Activated T-cell treated with anti-CD3 and anti-CD28 coated beads for 24 hours (primary cell): ENCODE measurements around the gene CDKN1C.

Experiments used
- DNase-seq: peaks from one replicate; pipeline ENCODE4 v3.0.0-alpha.2; 2020; ENCODE audit warnings: low read depth

CDKN1C gene

GRCh38 chr11:2869561-2870427 is 15.8 kb downstream of the CDKN1C start:
- no peak for DNase-seq

GRCh38 chr11:2869134-2869526 is 16.4 kb downstream of the CDKN1C start:
- no peak for DNase-seq

- DNase-seq = no peak
Observed at GRCh38 chr11:2868506-2869133, 17.0 kb downstream of the CDKN1C start.

DNA sequence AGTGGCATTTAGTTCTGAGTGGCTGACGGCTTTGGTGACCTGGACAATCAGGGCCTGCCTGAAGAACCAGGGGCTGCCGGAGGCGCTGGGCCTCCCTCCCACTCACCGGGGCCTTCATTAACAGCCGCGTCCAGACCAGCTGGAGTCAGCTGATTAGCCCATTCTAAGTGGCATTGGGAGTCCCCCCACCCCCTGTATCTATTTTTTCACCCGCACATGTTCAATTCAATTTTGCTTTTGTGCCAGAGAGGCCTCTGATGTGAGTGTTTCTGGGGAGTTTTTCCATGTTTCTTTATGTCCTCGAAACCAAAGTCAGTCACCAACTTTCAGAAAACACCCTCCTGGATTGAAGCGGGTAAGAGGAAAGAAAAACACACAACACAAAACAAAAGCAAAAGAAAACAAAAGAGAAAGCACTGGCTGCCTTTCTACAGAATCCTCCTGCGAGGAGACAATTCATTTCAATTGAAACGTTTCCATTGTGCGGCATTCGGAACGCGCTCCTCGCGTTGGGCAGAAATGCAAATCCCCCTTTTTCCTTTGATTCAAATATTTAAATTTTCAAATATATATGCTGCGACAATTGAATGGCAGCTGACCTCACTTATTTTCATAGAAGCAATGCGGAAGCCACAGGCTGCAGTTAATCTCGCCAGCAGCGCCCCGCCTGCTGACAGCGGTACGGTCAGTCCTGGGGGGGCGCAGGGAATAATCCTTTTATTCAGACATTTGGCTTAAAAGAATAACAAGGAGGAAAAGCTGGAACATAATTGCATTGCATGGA is 17.7 kb downstream of the CDKN1C start:
- no peak for DNase-seq

DNA sequence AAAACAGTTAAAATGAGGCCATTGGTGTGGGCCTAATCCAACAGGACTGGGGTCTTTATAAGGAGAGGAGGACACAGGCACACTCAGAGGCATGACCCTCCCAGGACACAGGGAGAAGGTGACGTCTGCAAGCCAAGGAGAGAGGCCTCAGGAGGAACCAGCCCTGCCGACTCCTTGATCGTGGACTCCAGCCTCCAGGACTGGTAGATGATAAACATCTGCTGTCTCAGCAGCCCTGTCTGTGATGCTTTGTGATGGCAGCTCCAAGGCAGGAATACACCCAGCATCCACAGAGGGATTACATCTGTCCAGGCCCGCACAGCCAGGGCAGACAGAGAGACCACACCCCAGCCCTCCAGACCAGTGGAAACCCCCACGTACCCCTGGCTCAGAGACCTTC is 18.4 kb downstream of the CDKN1C start:
- no peak for DNase-seq

GRCh38 chr11:2865922-2866577 is 19.5 kb downstream of the CDKN1C start:
- no peak for DNase-seq

DNA sequence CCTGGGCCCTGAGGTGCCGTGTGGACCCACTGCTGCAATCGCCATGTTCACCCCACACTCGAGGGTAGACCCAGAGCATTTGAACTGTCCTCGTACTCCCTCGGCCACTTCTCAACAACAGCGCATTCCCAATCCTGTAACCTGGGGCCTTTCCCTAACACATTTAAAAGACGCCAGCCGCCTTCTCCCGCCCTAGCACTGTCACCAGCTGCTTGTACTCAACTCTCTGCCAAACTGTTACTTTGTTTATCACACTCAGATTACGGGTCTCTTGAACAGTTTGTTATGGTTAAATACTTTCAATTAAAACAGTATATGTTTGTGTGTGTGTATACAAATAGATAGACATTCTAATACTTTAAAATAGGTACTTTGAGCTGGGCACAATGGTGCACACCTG is 20.7 kb downstream of the CDKN1C start:
- no peak for DNase-seq

DNA sequence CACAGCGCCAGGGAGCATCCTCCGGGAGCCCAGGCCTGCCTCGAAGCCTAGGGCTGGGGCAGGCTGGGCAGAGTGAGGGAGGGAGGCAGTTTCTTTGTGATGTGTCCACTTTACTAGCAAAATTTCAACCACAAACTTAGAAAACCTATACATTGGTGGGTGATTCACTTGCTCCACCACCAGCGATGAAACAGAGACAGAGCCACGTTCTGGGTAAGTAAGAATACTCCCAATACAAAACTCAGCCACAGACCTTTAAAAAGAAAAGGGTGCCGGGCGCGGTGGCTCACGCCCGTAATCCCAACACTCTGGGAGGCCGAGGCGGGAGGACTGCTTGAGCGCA is 22.3 kb downstream of the CDKN1C start:
- DNase-seq = no peak

DNA sequence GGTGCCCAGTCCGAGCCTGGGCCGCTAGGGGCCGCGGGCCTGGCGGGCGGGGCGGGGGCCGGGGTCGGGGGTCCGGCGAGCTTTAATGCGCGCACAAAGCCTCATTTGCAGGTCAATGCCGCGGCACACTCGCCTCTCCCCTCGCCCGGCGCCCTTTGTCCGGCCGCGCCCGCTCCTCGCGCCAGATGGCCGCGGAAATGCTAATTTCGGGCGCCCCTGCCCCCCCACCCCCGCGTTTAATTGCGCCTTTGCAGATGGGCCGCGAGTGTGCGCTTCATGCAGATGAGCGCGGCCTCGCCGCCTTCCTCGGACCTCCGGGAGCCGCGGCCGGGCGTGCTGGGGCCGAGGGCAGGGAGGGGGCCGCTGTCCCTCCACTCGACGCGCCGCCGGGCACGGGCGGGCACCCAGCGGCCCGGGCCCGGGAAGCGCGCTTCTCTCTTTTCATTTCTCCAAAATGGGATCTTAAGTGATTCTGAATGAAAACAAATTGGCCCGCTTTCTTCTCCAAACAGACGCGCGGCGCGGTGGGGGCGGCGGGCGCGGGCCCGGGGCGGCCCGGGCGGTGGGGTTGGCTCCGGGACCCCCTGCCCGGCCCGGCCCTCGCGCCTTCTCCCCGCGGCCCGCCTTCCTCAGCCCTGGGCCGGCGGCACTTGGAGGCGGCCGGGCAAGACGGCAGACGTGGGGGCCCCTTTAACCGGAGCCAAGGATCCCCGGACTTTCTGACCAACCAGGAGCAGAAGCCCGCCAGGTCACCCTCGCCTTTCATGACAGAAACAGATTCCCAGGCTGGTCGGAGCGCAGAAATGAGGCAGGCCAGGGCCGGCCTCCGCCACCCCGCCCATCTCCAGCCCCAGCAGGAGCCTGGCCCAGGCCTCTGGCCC is 22.9 kb downstream of the CDKN1C start:
- no peak for DNase-seq

- no peak for DNase-seq
Observed at GRCh38 chr11:2860636-2861035, 24.9 kb downstream of the CDKN1C start.

GRCh38 chr11:2859699-2860037 is 25.9 kb downstream of the CDKN1C start:
- no peak for DNase-seq

DNA sequence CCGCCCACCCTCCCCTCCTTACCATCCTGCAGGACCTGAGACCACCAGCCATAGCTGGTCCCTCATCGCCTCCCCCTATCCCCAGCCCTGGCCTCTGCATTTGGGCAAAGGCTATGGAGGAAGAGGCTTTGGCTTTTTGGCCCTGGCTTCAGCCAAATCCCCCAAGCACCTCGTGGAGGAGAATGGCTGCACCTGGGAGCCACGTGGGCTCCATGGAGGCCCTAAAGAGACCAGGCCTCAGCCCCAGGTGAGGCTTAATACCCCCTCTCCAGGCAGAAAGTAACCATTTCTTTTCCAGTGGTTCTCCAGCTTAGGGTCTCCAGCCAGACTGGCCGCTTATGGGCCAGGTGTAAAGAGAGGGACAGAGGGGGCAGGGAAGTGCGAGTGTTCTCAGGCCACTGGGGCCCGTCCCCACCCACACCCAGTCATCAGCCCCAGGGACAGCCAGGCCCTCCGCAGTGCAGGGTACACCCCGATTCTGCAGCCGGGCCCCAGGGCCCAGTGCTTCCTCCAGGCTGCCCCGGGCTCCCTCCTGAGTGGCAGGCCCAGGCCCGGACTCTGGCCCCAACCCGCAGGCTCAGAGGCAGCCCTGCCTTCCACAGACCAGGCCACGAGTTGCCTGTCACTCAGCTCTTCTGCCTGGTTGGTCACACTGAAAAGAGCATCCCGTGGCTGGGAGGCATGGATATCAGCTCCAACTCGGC is 26.4 kb downstream of the CDKN1C start:
- DNase-seq = no peak

- no peak for DNase-seq
Observed at GRCh38 chr11:2857918-2858317, 27.7 kb downstream of the CDKN1C start.

GRCh38 chr11:2857276-2857675 is 28.3 kb downstream of the CDKN1C start:
- no peak for DNase-seq

DNA sequence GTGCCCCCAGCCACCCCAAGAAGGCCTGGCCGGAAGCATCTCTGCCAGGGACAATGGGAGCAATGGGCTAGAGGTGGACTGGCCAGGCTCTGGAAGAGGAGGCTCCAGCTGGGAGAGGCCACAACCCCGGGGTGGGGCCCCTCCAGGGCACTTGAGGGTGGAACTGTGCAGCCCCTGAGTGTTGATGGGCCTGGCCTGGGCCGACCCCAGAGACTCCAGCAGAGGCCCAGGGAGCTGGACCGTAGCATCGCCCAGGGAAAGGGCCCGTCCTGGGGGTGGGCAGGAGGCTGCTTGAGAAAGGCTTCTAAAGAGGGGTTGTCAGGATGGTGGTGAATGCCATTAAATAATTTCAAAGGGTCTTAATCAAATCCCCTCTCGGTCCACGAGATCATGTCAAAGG is 30.4 kb downstream of the CDKN1C start:
- DNase-seq = no peak

DNA sequence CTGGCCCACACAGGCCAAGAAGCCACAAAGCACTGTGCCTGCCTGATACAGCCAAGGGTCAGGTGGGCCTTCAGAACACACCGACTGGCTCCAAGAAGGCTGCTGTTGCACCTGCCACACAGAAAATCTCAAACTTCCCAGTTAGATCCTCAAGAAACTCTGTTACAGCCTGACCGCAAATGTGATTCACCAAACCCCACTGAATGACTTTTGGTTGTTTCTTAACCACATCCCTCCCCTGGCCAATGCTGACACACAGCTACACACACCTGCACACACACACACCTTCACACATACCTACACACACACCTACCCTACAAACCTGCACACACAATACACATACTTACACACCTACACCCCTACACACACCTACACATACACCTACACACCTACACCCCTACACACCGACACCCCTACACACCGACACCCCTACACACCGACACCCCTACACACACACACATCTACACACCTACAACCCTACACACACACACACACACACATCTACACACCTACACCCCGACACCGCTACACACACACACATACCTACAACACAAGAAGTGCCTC is 31.5 kb downstream of the CDKN1C start:
- DNase-seq = no peak

DNA sequence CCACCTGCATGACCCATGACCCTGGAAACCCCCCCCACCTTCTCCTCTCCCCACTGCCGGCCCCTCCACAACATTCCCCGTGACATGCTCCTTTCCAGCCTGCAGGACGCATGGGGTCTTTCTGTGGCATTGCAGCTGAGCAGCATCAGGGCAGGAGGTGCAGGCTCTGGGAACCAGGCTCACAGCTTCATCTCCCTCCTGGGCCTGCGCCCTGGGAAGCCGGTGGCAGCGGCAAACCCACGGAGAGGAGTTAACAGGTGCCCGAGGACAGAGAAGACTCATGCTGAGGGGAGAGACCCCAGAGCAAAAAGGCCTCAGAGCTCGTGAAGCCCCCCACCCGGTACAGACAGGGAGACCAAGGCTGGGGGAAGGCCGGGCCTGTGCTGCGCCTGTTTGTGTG is 32.2 kb downstream of the CDKN1C start:
- DNase-seq = no peak

- DNase-seq = no peak
Observed at GRCh38 chr11:2849994-2850770, 35.4 kb downstream of the CDKN1C start.

- DNase-seq = no peak
Observed at GRCh38 chr11:2848497-2848896, 37.1 kb downstream of the CDKN1C start.

- no peak for DNase-seq
Observed at GRCh38 chr11:2847561-2847960, 38.0 kb downstream of the CDKN1C start.
